IMR-90 (cell line): ENCODE results near the gene CCNI. TPM values are rescaled to one million over a fixed set of nuclear protein-coding genes. Genes with fewer than 3 reads are reported as not detected.

Source experiments
- ATAC-seq: fragments of 200-7000 bp; cut with Tn5 transposase; 2 replicates; pipeline ENCODE4 v1.9.1; 2020; ENCODE audit warnings: low read depth, mild to moderate bottlenecking, moderate library complexity
- BruUV-seq: library from RNA; stranded (reverse); fragments of 400-500 nt; replicated peaks from 2 replicates; lab custom pipeline; 2021; lab: Mats Ljungman, UMichigan
- CTCF ChIA-PET: fragments of 300-600 bp; formaldehyde crosslinking; extraction: SDS; loops from one replicate; lab custom pipeline; 2021; ENCODE audit warnings: antibody characterized with exemption; lab: Yijun Ruan, JAX
- POLR2A ChIA-PET: fragments of 300-600 bp; sonication (Branson Sonifier 250); formaldehyde crosslinking; loops from one replicate; lab custom pipeline; 2022; ENCODE audit warnings: antibody characterized with exemption; ENCODE audit not compliant: unreplicated experiment; lab: Charles Lee
- DNase-seq: peaks from one replicate; pipeline ENCODE4 v3.0.0; 2013
- H2AFZ ChIP-seq: replicated peaks from 2 replicates; pipeline ENCODE3; 2013; ENCODE audit warnings: low read length, mild to moderate bottlenecking; ENCODE audit not compliant: poor library complexity
- H2AK5ac ChIP-seq: 2 replicates; pipeline ENCODE4 v1.6.1; 2013; ENCODE audit warnings: low read depth, low read length, inconsistent platforms
- H2AK9ac ChIP-seq: replicated peaks from 2 replicates; pipeline ENCODE3; 2013; ENCODE audit warnings: mild to moderate bottlenecking, low read depth, low read length, moderate library complexity; ENCODE audit not compliant: poor library complexity
- H2BK120ac ChIP-seq: 2 replicates; pipeline ENCODE4 v1.6.1; 2013; ENCODE audit warnings: low read depth, low read length, inconsistent platforms
- H2BK15ac ChIP-seq: 3 replicates; pipeline ENCODE4 v1.6.1; 2013; ENCODE audit warnings: low read depth, low read length, inconsistent platforms
- H2BK20ac ChIP-seq: 2 replicates; pipeline ENCODE4 v1.6.1; 2013; ENCODE audit warnings: low read depth, mild to moderate bottlenecking, inconsistent platforms, low read length, moderate library complexity
- H2BK5ac ChIP-seq: 2 replicates; pipeline ENCODE4 v1.6.1; 2013; ENCODE audit warnings: mild to moderate bottlenecking, low read depth, low read length, inconsistent platforms; ENCODE audit not compliant: poor library complexity, severe bottlenecking
- H3K14ac ChIP-seq: replicated peaks from 2 replicates; pipeline ENCODE4 v1.6.1; 2013; ENCODE audit warnings: low read depth, low read length, inconsistent platforms
- H3K18ac ChIP-seq: 2 replicates; pipeline ENCODE4 v1.6.1; 2013; ENCODE audit warnings: low read depth, low read length, control low read depth
- H3K23ac ChIP-seq: 2 replicates; pipeline ENCODE4 v1.6.1; 2013; ENCODE audit warnings: low read depth, low read length, inconsistent platforms
- H3K27ac ChIP-seq: 2 replicates; pipeline ENCODE4 v1.5.1; 2013; ENCODE audit warnings: mild to moderate bottlenecking, control low read depth, low read length; ENCODE audit not compliant: insufficient read depth
- H3K27me3 ChIP-seq: 2 replicates; pipeline ENCODE4 v1.6.1; 2013; ENCODE audit warnings: low read length; ENCODE audit not compliant: control insufficient read depth, insufficient read depth
- H3K36me3 ChIP-seq: 2 replicates; pipeline ENCODE4 v1.6.1; 2013; ENCODE audit warnings: low read length, mixed read lengths; ENCODE audit not compliant: control insufficient read depth, insufficient read depth
- H3K4ac ChIP-seq: 2 replicates; pipeline ENCODE4 v1.6.1; 2013; ENCODE audit warnings: low read depth, low read length, inconsistent platforms
- H3K4me1 ChIP-seq: 2 replicates; pipeline ENCODE4 v1.6.1; 2013; ENCODE audit warnings: low read length, mixed read lengths; ENCODE audit not compliant: control insufficient read depth, insufficient read depth
- H3K4me2 ChIP-seq: 2 replicates; pipeline ENCODE4 v1.6.1; 2013; ENCODE audit warnings: low read depth, mild to moderate bottlenecking, control low read depth, low read length, moderate library complexity
- H3K4me3 ChIP-seq: 2 replicates; pipeline ENCODE4 v1.5.1; 2013; ENCODE audit warnings: low read depth, mild to moderate bottlenecking, control low read depth, low read length, moderate library complexity; ENCODE audit not compliant: insufficient read depth
- H3K56ac ChIP-seq: 2 replicates; pipeline ENCODE4 v1.6.1; 2013; ENCODE audit warnings: low read length, inconsistent platforms; ENCODE audit not compliant: insufficient read depth; ENCODE audit errors: extremely low read depth
- H3K79me1 ChIP-seq, 2 experiments: 2 replicates each; pipeline ENCODE4 v1.6.1; 2013; ENCODE audit warnings: low read length in 2 of 2, inconsistent platforms in 1 of 2, low read depth in 1 of 2
- H3K9ac ChIP-seq: 2 replicates; pipeline ENCODE4 v1.6.1; 2013; ENCODE audit warnings: low read depth, low read length, control low read depth
- H3K9me1 ChIP-seq: 2 replicates; pipeline ENCODE4 v1.6.1; 2013; ENCODE audit warnings: low read length, inconsistent platforms; ENCODE audit not compliant: insufficient read depth
- H3K9me3 ChIP-seq: 2 replicates; pipeline ENCODE4 v1.6.1; 2013; ENCODE audit warnings: low read length; ENCODE audit not compliant: control insufficient read depth, insufficient read depth
- H4K20me1 ChIP-seq: 2 replicates; pipeline ENCODE4 v1.6.1; 2013; ENCODE audit warnings: low read length, inconsistent platforms; ENCODE audit not compliant: insufficient read depth
- H4K5ac ChIP-seq: 2 replicates; pipeline ENCODE4 v1.6.1; 2013; ENCODE audit warnings: mild to moderate bottlenecking, low read depth, low read length, control low read depth
- H4K8ac ChIP-seq, 2 experiments: 2 replicates each; pipeline ENCODE4 v1.6.1; 2013; ENCODE audit warnings: low read depth in 2 of 2, low read length in 2 of 2, control low read depth in 1 of 2, inconsistent platforms in 1 of 2
- H4K91ac ChIP-seq: 2 replicates; pipeline ENCODE4 v1.6.1; 2013; ENCODE audit warnings: low read depth, low read length, inconsistent platforms; ENCODE audit not compliant: insufficient read depth
- BHLHE40 ChIP-seq: fragments of 150-350 bp; IDR thresholded peaks from 2 replicates; pipeline ENCODE4 v1.6.1; 2016; ENCODE audit warnings: mild to moderate bottlenecking, low read depth, low read length
- CHD1 ChIP-seq: IDR thresholded peaks from 2 replicates; pipeline ENCODE4 v1.6.1; 2012; ENCODE audit warnings: low read depth, low read length, improper control_type of control experiment
- CTCF ChIP-seq: conservative IDR thresholded peaks from 2 replicates; pipeline ENCODE4 v1.5.1; 2012; ENCODE audit warnings: mild to moderate bottlenecking, low read depth, low read length, improper control_type of control experiment
- ELK1 ChIP-seq: fragments of 150-350 bp; IDR thresholded peaks from 2 replicates; pipeline ENCODE4 v1.6.1; 2016; ENCODE audit warnings: low read depth, mild to moderate bottlenecking, low read length, moderate library complexity, borderline replicate concordance
- MAFK ChIP-seq: IDR thresholded peaks from 2 replicates; pipeline ENCODE4 v1.6.1; 2012; ENCODE audit warnings: low read depth, low read length, improper control_type of control experiment
- NFE2L2 ChIP-seq: fragments of 150-350 bp; IDR thresholded peaks from 2 replicates; pipeline ENCODE4 v1.6.1; 2016; ENCODE audit warnings: low read depth, mild to moderate bottlenecking, low read length
- RAD21 ChIP-seq: IDR thresholded peaks from 2 replicates; pipeline ENCODE4 v1.6.1; 2012; ENCODE audit warnings: low read length, improper control_type of control experiment
- RFX5 ChIP-seq: IDR thresholded peaks from 2 replicates; pipeline ENCODE4 v1.8.0; 2012; ENCODE audit warnings: low read depth, mild to moderate bottlenecking, low read length, moderate library complexity
- SMC3 ChIP-seq: fragments of 150-350 bp; IDR thresholded peaks from 2 replicates; pipeline ENCODE4 v1.6.1; 2016; ENCODE audit warnings: low read depth, mild to moderate bottlenecking, antibody characterized with exemption, low read length, moderate library complexity
- USF2 ChIP-seq: fragments of 150-350 bp; IDR thresholded peaks from 2 replicates; pipeline ENCODE4 v1.6.1; 2017; ENCODE audit warnings: mild to moderate bottlenecking, antibody characterized with exemption, low read length, low read depth
- WGBS, 2 experiments: methylation state at CpG; one replicate each; pipeline versions ENCODE4 v1.1.5 to v1.1.7; 2013; ENCODE audit warnings: missing lambda C conversion rate in 2 of 2; ENCODE audit not compliant: insufficient read length in 1 of 2; ENCODE audit errors: extremely low coverage in 2 of 2; 5-methylcytosine and 5-hydroxymethylcytosine counted together
- dilution Hi-C: fragments of 300-500 bp; cut with HindIII; formaldehyde crosslinking; loops from one replicate; pipeline ENCODE4 v1.14.3; 2018; ENCODE audit warnings: low sequenced_read_pairs; ENCODE audit not compliant: unreplicated experiment
- in situ Hi-C: fragments of 300-500 bp; cut with MboI; formaldehyde crosslinking; loops from 3 replicates; pipeline ENCODE4 v1.14.3; 2019; ENCODE audit warnings: low sequenced_read_pairs, inconsistent platforms, mixed read lengths
- intact Hi-C: fragments of 100-400 bp; cut with micrococcal nuclease; formaldehyde crosslinking; loops from 2 replicates; pipeline ENCODE4 v1.10.0; 2022
- polyA plus RNA-seq, 3 experiments: library from polyadenylated mRNA; depleted of rRNA; stranded (reverse); fragments of >200 nt; gene quantifications; 2 replicates each; pipeline ENCODE4 v1.2.3, GENCODE V29; 2012; ENCODE audit warnings: low replicate concordance in 1 of 3
- total RNA-seq: library from RNA; depleted of rRNA; stranded (reverse); fragments of >200 nt; gene quantifications from 2 replicates; pipeline ENCODE4 v1.2.3, GENCODE V29; 2012

CCNI gene
- total and polyA plus RNA-seq, 2 of the 4 experiments (the other 2 are of a cell fraction), result 70.1 to 100 TPM

GRCh38 chr4:77072195-77072753, 3.5 kb downstream of the CCNI start:
- dilution Hi-C loops (no loop called here), intact Hi-C loops (loop anchor here (2.0 to 10.0 kb wide), 2 partner anchors 131 to 233 kb away; no protein-coding TSS in a partner anchor), in situ Hi-C loops (loop anchor here (5.0 kb wide), 1 partner anchor 100 kb away; no protein-coding TSS in a partner anchor)
- no peak for ATAC-seq
- no peak for DNase-seq
- Histone ChIP-seq H3K27ac (no peak overlapping the region), H2BK15ac (no peak overlapping the region), H3K9me1 (peaks cover 7% of the 10 kb centered on the region), H2AFZ (no peak overlapping the region), H4K5ac (no peak overlapping the region), H4K91ac (no peak overlapping the region), H3K4me1 (peaks cover 4% of the 10 kb centered on the region; the same call in 1 of the 2 replicates), H2BK120ac (no peak overlapping the region), H3K18ac (no peak overlapping the region), H3K14ac (no peak overlapping the region), H3K4ac (no peak overlapping the region), H3K4me2 (peak overlapping the region; percentile 87), H3K27me3 (no peaks in the 10 kb centered on the region), H3K9me3 (no peaks in the 10 kb centered on the region), H3K56ac (no peak overlapping the region), H4K20me1 (peaks cover 79% of the 10 kb centered on the region), H2BK20ac (no peak overlapping the region), H3K36me3 (0 out of 2 replicates have a peak, but pooled peaks cover 1% of the 10 kb centered on the region), H3K79me1 (peaks cover 4 to 46% of the 10 kb centered on the region in 2 experiments), H3K4me3 (no peak overlapping the region), H3K23ac (0 out of 2 replicates have a peak overlapping the region, but pooled peaks have one; percentile 13), H2BK5ac (no peak overlapping the region), H3K9ac (no peak overlapping the region), H4K8ac (no peak overlapping the region), H2AK9ac (no peak overlapping the region), H2AK5ac (no peak overlapping the region)
- no TSS peak for BruUV-seq
- TF ChIP-seq ELK1, result no peak
- no peak for TF ChIP-seq RFX5
- TF ChIP-seq CHD1, result no peak
- no peak for TF ChIP-seq CTCF
- no peak for TF ChIP-seq RAD21
- no peak for TF ChIP-seq NFE2L2
- TF ChIP-seq SMC3, result no peak
- TF ChIP-seq USF2, result no peak
- TF ChIP-seq MAFK, result no peak
- TF ChIP-seq BHLHE40, result no peak
- ChIA-PET CTCF (no interaction called here), POLR2A (interaction anchor here (0.5 to 0.6 kb wide), 2 partner anchors 121 to 400 kb away, joined by 3 read pairs; no protein-coding TSS in a partner anchor)
- no CpG with 5 or more reads among the region's 5 CpGs for WGBS, 2 experiments
